HepG2 (cell line): Measurements from ENCODE around the gene MAGEB10. TPM values are rescaled to one million over a fixed set of nuclear protein-coding genes. Genes with fewer than 3 reads are reported as not detected.

Experiments
- ATAC-seq: fragments of 200-7000 bp; cut with Tn5 transposase; 3 replicates; pipeline ENCODE4 v1.9.1; 2020; ENCODE audit warnings: mild to moderate bottlenecking, moderate library complexity
- BruUV-seq: library from RNA; stranded (reverse); fragments of 400-500 nt; replicated peaks from 2 replicates; lab custom pipeline; 2021; lab: Mats Ljungman, UMichigan
- CTCF ChIA-PET: fragments of 300-600 bp; formaldehyde crosslinking; extraction: SDS; loops from one replicate; lab custom pipeline; 2021; ENCODE audit warnings: low total read pairs, inconsistent platforms, low intra/inter-chr PET ratio; lab: Yijun Ruan, JAX
- POLR2A ChIA-PET: fragments of 350-600 bp; sonication (Branson Sonifier 250); formaldehyde crosslinking; loops from one replicate; lab custom pipeline; 2020; ENCODE audit warnings: antibody characterized with exemption, inconsistent platforms; lab: Yijun Ruan, JAX
- DNase-seq: peaks from one replicate; pipeline ENCODE4 v3.0.0-alpha.2; 2015; ENCODE audit warnings: low spot score
- FAIRE-seq: peaks from 3 replicates; lab custom pipeline; 2011; peaks lifted over from hg19 to GRCh38; lab: Jason Lieb, UNC
- H2AFZ ChIP-seq: one replicate; pipeline ENCODE4 v1.6.1; 2011; ENCODE audit warnings: low read length, inconsistent platforms
- H3K27ac ChIP-seq: fragments of 300-600 bp; 3 replicates; pipeline ENCODE4 v1.8.0; 2011; ENCODE audit warnings: mixed run types, mild to moderate bottlenecking, mixed read lengths, low read length, inconsistent platforms; ENCODE audit not compliant: insufficient read depth; ENCODE audit errors: extremely low read length
- H3K27me3 ChIP-seq, 2 experiments: fragments of 200-600 bp in 1 of 2; 2 replicates in 1 of 2; 3 replicates in 1 of 2; pipeline versions ENCODE4 v1.6.0 to v1.8.0; 2011; ENCODE audit warnings: low read length in 2 of 2, mild to moderate bottlenecking in 2 of 2, moderate library complexity in 2 of 2, inconsistent platforms in 1 of 2; ENCODE audit not compliant: insufficient read depth in 2 of 2, control insufficient read depth in 1 of 2
- H3K36me3 ChIP-seq, 2 experiments: fragments of 200-600 bp in 1 of 2; replicated peaks in 1 of 2; 2 replicates in 1 of 2; 3 replicates in 1 of 2; pipeline versions ENCODE4 v1.5.1 to v1.8.0; 2011; ENCODE audit warnings: low read length in 2 of 2, inconsistent platforms in 1 of 2; ENCODE audit not compliant: insufficient read depth in 2 of 2, control insufficient read depth in 1 of 2
- H3K4me1 ChIP-seq: 2 replicates; pipeline ENCODE4 v1.5.1; 2012; ENCODE audit warnings: low read length, inconsistent platforms; ENCODE audit not compliant: insufficient read depth
- H3K4me2 ChIP-seq: 2 replicates; pipeline ENCODE4 v1.6.0; 2011; ENCODE audit warnings: low read depth, low read length, inconsistent platforms
- H3K4me3 ChIP-seq, 3 experiments: fragments of 200-600 bp in 1 of 3; sonication (generic), shearing (Covaris generic) in 1 of 3; replicated peaks in 1 of 3; 2 replicates each; pipeline ENCODE4 v1.5.1; 2011 to 2016; ENCODE audit warnings: low read length in 3 of 3, inconsistent platforms in 2 of 3, low read depth in 2 of 3, mild to moderate bottlenecking in 2 of 3, control low read depth in 1 of 3, mixed read lengths in 1 of 3; ENCODE audit not compliant: insufficient read depth in 1 of 3
- H3K79me2 ChIP-seq: one replicate; pipeline ENCODE4 v1.6.1; 2011; ENCODE audit warnings: low read length, inconsistent platforms; ENCODE audit not compliant: insufficient read depth
- H3K9ac ChIP-seq: 2 replicates; pipeline ENCODE4 v1.6.0; 2011; ENCODE audit warnings: mild to moderate bottlenecking, low read depth, low read length, inconsistent platforms; ENCODE audit not compliant: insufficient read depth
- H3K9me3 ChIP-seq: 2 replicates; pipeline ENCODE4 v1.5.1; 2012; ENCODE audit warnings: mild to moderate bottlenecking, low read length
- H4K20me1 ChIP-seq: 2 replicates; pipeline ENCODE4 v1.6.0; 2011; ENCODE audit warnings: inconsistent platforms, mild to moderate bottlenecking, low read length, moderate library complexity; ENCODE audit not compliant: insufficient read depth
- ASH2L ChIP-seq: fragments of 300-600, 200-600 bp; sonication (generic); IDR thresholded peaks from 2 replicates; pipeline ENCODE4 v1.7.0; 2017; ENCODE audit warnings: low read depth, mild to moderate bottlenecking, moderate library complexity, mixed read lengths, low read length; ENCODE audit not compliant: insufficient read length
- ATF7 ChIP-seq, 2 experiments: fragments of 450-650 bp in 1 of 2; sonication (generic) in 1 of 2; formaldehyde crosslinking in 1 of 2; IDR thresholded peaks; 2 replicates each; pipeline versions ENCODE4 v1.4.0 to v1.6.1; 2016 to 2020; ENCODE audit warnings: antibody characterized with exemption in 1 of 2, mild to moderate bottlenecking in 1 of 2, missing genetic modification reagents in 1 of 2
- ESRRA ChIP-seq: sonication (generic); formaldehyde crosslinking; IDR thresholded peaks from 2 replicates; pipeline ENCODE4 v1.5.1; 2020; ENCODE audit warnings: mild to moderate bottlenecking, low read depth, missing genetic modification reagents
- GATAD2A ChIP-seq: IDR thresholded peaks from 2 replicates; pipeline ENCODE4 v1.6.1; 2016
- HNF4A ChIP-seq: sonication (generic); formaldehyde crosslinking; IDR thresholded peaks from 2 replicates; pipeline ENCODE4 v1.4.0; 2020; ENCODE audit warnings: missing genetic modification reagents
- HOXA7 ChIP-seq: sonication (generic); formaldehyde crosslinking; IDR thresholded peaks from 2 replicates; pipeline ENCODE4 v1.8.1; 2022; ENCODE audit warnings: mild to moderate bottlenecking, missing genetic modification reagents, moderate library complexity
- KLF13 ChIP-seq: sonication (generic); formaldehyde crosslinking; IDR thresholded peaks from 2 replicates; pipeline ENCODE4 v1.4.0; 2020; ENCODE audit warnings: mild to moderate bottlenecking, missing genetic modification reagents
- MEIS1 ChIP-seq: sonication (generic); formaldehyde crosslinking; IDR thresholded peaks from 2 replicates; pipeline ENCODE4 v1.9.0; 2021; ENCODE audit warnings: mild to moderate bottlenecking, missing genetic modification reagents, moderate library complexity, borderline replicate concordance
- MLLT10 ChIP-seq: sonication (generic); formaldehyde crosslinking; IDR thresholded peaks from 2 replicates; pipeline ENCODE4 v1.4.0; 2020; ENCODE audit warnings: missing genetic modification reagents
- NFATC3 ChIP-seq: sonication (generic); formaldehyde crosslinking; IDR thresholded peaks from 2 replicates; pipeline ENCODE4 v1.5.1; 2020; ENCODE audit warnings: mild to moderate bottlenecking, missing genetic modification reagents
- RBFOX2 ChIP-seq: fragments of 200-400 bp; formaldehyde crosslinking; IDR thresholded peaks from 2 replicates; pipeline ENCODE4 v1.6.1; 2017; ENCODE audit warnings: low read depth, mild to moderate bottlenecking, low read length
- RCOR2 ChIP-seq: IDR thresholded peaks from 2 replicates; pipeline ENCODE4 v1.6.1; 2016; ENCODE audit warnings: missing biosample characterization, missing genetic modification reagents
- SAFB2 ChIP-seq: sonication (generic); formaldehyde crosslinking; IDR thresholded peaks from 2 replicates; pipeline ENCODE4 v1.5.1; 2020; ENCODE audit warnings: missing genetic modification reagents, low read depth, mild to moderate bottlenecking, borderline replicate concordance
- TEAD3 ChIP-seq: optimal IDR thresholded peaks from 2 replicates; pipeline ENCODE3; 2016; ENCODE audit warnings: borderline replicate concordance
- WIZ ChIP-seq: sonication (generic); formaldehyde crosslinking; IDR thresholded peaks from 2 replicates; pipeline ENCODE4 v1.5.1; 2020; ENCODE audit warnings: mild to moderate bottlenecking, missing genetic modification reagents
- ZNF180 ChIP-seq: sonication (generic); formaldehyde crosslinking; IDR thresholded peaks from 2 replicates; pipeline ENCODE4 v1.4.0; 2020; ENCODE audit warnings: low read depth, missing genetic modification reagents, borderline replicate concordance
- ZNF230 ChIP-seq: sonication (generic); formaldehyde crosslinking; IDR thresholded peaks from 2 replicates; pipeline ENCODE4 v1.4.0; 2020; ENCODE audit warnings: mild to moderate bottlenecking, missing genetic modification reagents
- ZNF431 ChIP-seq: sonication (generic); formaldehyde crosslinking; IDR thresholded peaks from 2 replicates; pipeline ENCODE4 v1.9.0; 2022; ENCODE audit warnings: missing genetic modification reagents, low read depth, mild to moderate bottlenecking, borderline replicate concordance
- ZNF552 ChIP-seq: sonication (generic); formaldehyde crosslinking; IDR thresholded peaks from 2 replicates; pipeline ENCODE4 v1.9.0; 2022; ENCODE audit warnings: missing genetic modification reagents, mild to moderate bottlenecking, borderline replicate concordance
- ZNF569 ChIP-seq: sonication (generic); formaldehyde crosslinking; IDR thresholded peaks from 2 replicates; pipeline ENCODE4 v1.5.0; 2020; ENCODE audit warnings: mild to moderate bottlenecking, missing genetic modification reagents, moderate library complexity, borderline replicate concordance
- ZNF703 ChIP-seq: sonication (generic); formaldehyde crosslinking; IDR thresholded peaks from 2 replicates; pipeline ENCODE4 v1.5.1; 2020; ENCODE audit warnings: missing genetic modification reagents, mild to moderate bottlenecking, moderate library complexity, borderline replicate concordance
- ZNF891 ChIP-seq: sonication (generic); formaldehyde crosslinking; IDR thresholded peaks from 2 replicates; pipeline ENCODE4 v1.5.0; 2020; ENCODE audit warnings: mild to moderate bottlenecking, missing genetic modification reagents
- ZSCAN20 ChIP-seq: sonication (generic); formaldehyde crosslinking; IDR thresholded peaks from 2 replicates; pipeline ENCODE4 v1.4.0; 2020; ENCODE audit warnings: missing genetic modification reagents, mild to moderate bottlenecking, borderline replicate concordance
- WGBS: methylation state at CpG from one replicate; pipeline ENCODE4 v1.1.6; 2017; ENCODE audit warnings: low lambda C conversion rate; 5-methylcytosine and 5-hydroxymethylcytosine counted together
- in situ Hi-C: cut with HindIII; loops from 2 replicates; pipeline ENCODE4 v1.10.0; 2017; ENCODE audit warnings: low pct_unique_long_range_greater_than_20kb; ENCODE audit not compliant: extremely low pct_ligation_motif_present
- intact Hi-C: fragments of 100-400 bp; cut with micrococcal nuclease; formaldehyde crosslinking; loops from one replicate; pipeline ENCODE4 v1.10.0; 2022; ENCODE audit not compliant: unreplicated experiment
- polyA plus RNA-seq, 8 experiments: library from polyadenylated mRNA; depleted of rRNA in 3 of 8; stranded (reverse) in 7 of 8; unstranded in 1 of 8; fragments of >200 nt; fragmentation: Illumina TruSeq in 4 of 8; extraction: Trizol in 4 of 8; gene quantifications; 2 replicates each; pipeline versions ENCODE4 v1.2.1 to v1.2.3, GENCODE V29; 2011 to 2016; ENCODE audit warnings: low read depth in 4 of 8, missing spikeins in 1 of 8, mixed read lengths in 1 of 8; ENCODE audit not compliant: insufficient read depth in 1 of 8
- total RNA-seq, 5 experiments: library from RNA; depleted of rRNA; stranded (reverse); fragments of >200 nt; fragmentation: Illumina TruSeq; extraction: Trizol; gene quantifications; 2 replicates each; pipeline ENCODE4 v1.2.3, GENCODE V29; 2016; ENCODE audit warnings: low read depth in 1 of 5
- TF ChIP-seq, protein P1 (sequence below): sonication (generic); formaldehyde crosslinking; conservative IDR thresholded peaks from 2 replicates; pipeline ENCODE4 v1.8.1; 2023; ENCODE audit warnings: missing genetic modification reagents
- TF ChIP-seq, protein P2 (sequence below): sonication (generic); formaldehyde crosslinking; IDR thresholded peaks from 2 replicates; pipeline ENCODE4 v1.4.0; 2020; ENCODE audit warnings: mild to moderate bottlenecking, low read depth, missing genetic modification reagents

MAGEB10 gene
- total and polyA plus RNA-seq, 2 of the 13 experiments (the other 11 are each of a cell fraction or from before 2014, with no cell fraction given), result not detected

- TF ChIP-seq ZNF230 (CRISPR knock-in tag), result no peak
- no peak for TF ChIP-seq RCOR2 (CRISPR knock-in tag)
- no peak for TF ChIP-seq NFATC3 (CRISPR knock-in tag)
- no peak for TF ChIP-seq ESRRA
- TF ChIP-seq ASH2L, result no peak
Measured at GRCh38 chrX:27796640-27797257, 11.0 kb upstream of the MAGEB10 start (continued).

- no peak overlapping the region for H3K27ac ChIP-seq
- ChIA-PET CTCF (no interaction called here), POLR2A (no interaction called here)
- intact Hi-C loops, result no loop called here
- ATAC-seq, result no peak
- H3K4me1 ChIP-seq, result no peaks in the 10 kb centered on the region
- no peaks in the 10 kb centered on the region for H3K9me3 ChIP-seq
- no peak overlapping the region for H2AFZ ChIP-seq
- H4K20me1 ChIP-seq, result no peaks in the 10 kb centered on the region
- H3K27me3 ChIP-seq, result no peaks in the 10 kb centered on the region
- DNase-seq, result no peak
- in situ Hi-C loops, result no loop called here
- H3K36me3 ChIP-seq, result no peaks in the 10 kb centered on the region
- WGBS, result 0% methylated on average over 1 of the region's 1 CpG
- BruUV-seq, result no TSS peak
- H3K79me2 ChIP-seq, result no peaks in the 10 kb centered on the region
- no peak overlapping the region for H3K4me2 ChIP-seq
- no peak overlapping the region for H3K4me3 ChIP-seq
- peak; percentile 8 for FAIRE-seq
- TF ChIP-seq GATAD2A (CRISPR knock-in tag), result no peak
- no peak for TF ChIP-seq MEIS1 (CRISPR knock-in tag)
- TF ChIP-seq ZNF569 (CRISPR knock-in tag), result no peak
- TF ChIP-seq HOXA7 (CRISPR knock-in tag), result no peak
- TF ChIP-seq ZNF431 (CRISPR knock-in tag), result no peak
- TF ChIP-seq ATF7 (IDR thresholded peaks at IDR 0.05), result no peak
- no peak for TF ChIP-seq ATF7 (CRISPR knock-in tag; IDR thresholded peaks at IDR 0.05)
- no peak for TF ChIP-seq KLF13 (CRISPR knock-in tag)
- TF ChIP-seq MLLT10 (CRISPR knock-in tag), result no peak
- TF ChIP-seq HNF4A (CRISPR knock-in tag), result no peak
- no peak for TF ChIP-seq ZNF552 (CRISPR knock-in tag)
- TF ChIP-seq ZSCAN20 (CRISPR knock-in tag), result no peak
- no peak for TF ChIP-seq TEAD3
- no peak for TF ChIP-seq WIZ (CRISPR knock-in tag)
- TF ChIP-seq, protein P1, sequence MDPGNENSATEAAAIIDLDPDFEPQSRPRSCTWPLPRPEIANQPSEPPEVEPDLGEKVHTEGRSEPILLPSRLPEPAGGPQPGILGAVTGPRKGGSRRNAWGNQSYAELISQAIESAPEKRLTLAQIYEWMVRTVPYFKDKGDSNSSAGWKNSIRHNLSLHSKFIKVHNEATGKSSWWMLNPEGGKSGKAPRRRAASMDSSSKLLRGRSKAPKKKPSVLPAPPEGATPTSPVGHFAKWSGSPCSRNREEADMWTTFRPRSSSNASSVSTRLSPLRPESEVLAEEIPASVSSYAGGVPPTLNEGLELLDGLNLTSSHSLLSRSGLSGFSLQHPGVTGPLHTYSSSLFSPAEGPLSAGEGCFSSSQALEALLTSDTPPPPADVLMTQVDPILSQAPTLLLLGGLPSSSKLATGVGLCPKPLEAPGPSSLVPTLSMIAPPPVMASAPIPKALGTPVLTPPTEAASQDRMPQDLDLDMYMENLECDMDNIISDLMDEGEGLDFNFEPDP, result no peak
- TF ChIP-seq RBFOX2, result no peak
- TF ChIP-seq ZNF180 (CRISPR knock-in tag), result no peak
- no peak for TF ChIP-seq ZNF703
- no peak for TF ChIP-seq SAFB2 (CRISPR knock-in tag)
- TF ChIP-seq, protein P2, sequence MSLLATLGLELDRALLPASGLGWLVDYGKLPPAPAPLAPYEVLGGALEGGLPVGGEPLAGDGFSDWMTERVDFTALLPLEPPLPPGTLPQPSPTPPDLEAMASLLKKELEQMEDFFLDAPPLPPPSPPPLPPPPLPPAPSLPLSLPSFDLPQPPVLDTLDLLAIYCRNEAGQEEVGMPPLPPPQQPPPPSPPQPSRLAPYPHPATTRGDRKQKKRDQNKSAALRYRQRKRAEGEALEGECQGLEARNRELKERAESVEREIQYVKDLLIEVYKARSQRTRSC (CRISPR knock-in tag), result no peak
- no peak for TF ChIP-seq ZNF891
- H3K9ac ChIP-seq, result no peak overlapping the region
Measured at GRCh38 chrX:27797575-27797974, 10.2 kb upstream of the MAGEB10 start.
